ENCODE measurements around the gene SHISA8. TPM values are rescaled to one million over a fixed set of nuclear protein-coding genes. Genes with fewer than 3 reads are reported as not detected.

SHISA8 gene
- polyA plus RNA-seq, 1 experiment, result not detected

- peaks cover 4% of the 10 kb centered on the region; the same call in 1 of the 2 replicates for H3K9me3 ChIP-seq (ENCODE audit: control insufficient read depth, insufficient read depth, low read length)
- H3K27ac ChIP-seq (ENCODE audit: low read depth, low read length), result no peak overlapping the region
- peak overlapping the region; percentile 49 for H3K4me3 ChIP-seq (ENCODE audit: low read depth, low read length)
- ChIA-PET POLR2A (no interaction called here), CTCF (interaction anchor here (0.6 to 1.7 kb wide), 3 partner anchors 21 to 222 kb away, joined by 3 to 5 read pairs (median 5); no protein-coding TSS in a partner anchor)
- no peak for DNase-seq (ENCODE audit: low read depth, low spot score)
- peaks cover 27% of the 10 kb centered on the region for H3K27me3 ChIP-seq (ENCODE audit: control insufficient read depth, insufficient read depth, low read length)
- TF ChIP-seq CTCF (IDR thresholded peaks at IDR 0.05; ENCODE audit: low read depth, low read length), result no peak
These were observed 4.7 kb upstream of the SHISA8 start for GRCh38 chr22:41919357-41920224.

GRCh38 chr22:41917903-41918791 lies 3.3 kb upstream of the SHISA8 start:
- POLR2A ChIA-PET, result no interaction called here
- DNase-seq (ENCODE audit: low read depth, low spot score), result no peak
- CTCF ChIA-PET, result interaction anchor here (1.7 kb wide), 1 partner anchor 221 kb away, joined by 5 read pairs; no protein-coding TSS in a partner anchor

GRCh38 chr22:41917375-41917902 lies 2.6 kb upstream of the SHISA8 start:
- no peak for DNase-seq (ENCODE audit: low read depth, low spot score)
- CTCF ChIA-PET, result no interaction called here
- H3K9me3 ChIP-seq (ENCODE audit: control insufficient read depth, insufficient read depth, low read length), result peaks cover 4% of the 10 kb centered on the region; the same call in 1 of the 2 replicates
- TF ChIP-seq CTCF (IDR thresholded peaks at IDR 0.05; ENCODE audit: low read depth, low read length), result no peak
- no peak overlapping the region for H3K4me3 ChIP-seq (ENCODE audit: low read depth, low read length)
- no peak overlapping the region for H3K27ac ChIP-seq (ENCODE audit: low read depth, low read length)
- peaks cover 40% of the 10 kb centered on the region for H3K27me3 ChIP-seq (ENCODE audit: control insufficient read depth, insufficient read depth, low read length)
- POLR2A ChIA-PET, result interaction anchor here (0.6 kb wide), 2 partner anchors 74 to 212 kb away, joined by 3 read pairs; no protein-coding TSS in a partner anchor

More at GRCh38 chr22:41917903-41918791, 3.3 kb upstream of the SHISA8 start:
- H3K27ac ChIP-seq (ENCODE audit: low read depth, low read length), result no peak overlapping the region
- H3K27me3 ChIP-seq (ENCODE audit: control insufficient read depth, insufficient read depth, low read length), result peaks cover 33% of the 10 kb centered on the region
- TF ChIP-seq CTCF (IDR thresholded peaks at IDR 0.05; ENCODE audit: low read depth, low read length), result no peak
- H3K9me3 ChIP-seq (ENCODE audit: control insufficient read depth, insufficient read depth, low read length), result peaks cover 4% of the 10 kb centered on the region; the same call in 1 of the 2 replicates
- no peak overlapping the region for H3K4me3 ChIP-seq (ENCODE audit: low read depth, low read length)

GRCh38 chr22:41916745-41917358 lies 2.0 kb upstream of the SHISA8 start:
- no peak for TF ChIP-seq CTCF (IDR thresholded peaks at IDR 0.05; ENCODE audit: low read depth, low read length)
- POLR2A ChIA-PET, result interaction anchor here (0.6 to 1.0 kb wide), 3 partner anchors 74 to 212 kb away, joined by 3 to 5 read pairs (median 3); no protein-coding TSS in a partner anchor
- CTCF ChIA-PET, result no interaction called here
- Histone ChIP-seq H3K27ac (ENCODE audit: low read depth, low read length) (no peak overlapping the region), H3K27me3 (ENCODE audit: control insufficient read depth, insufficient read depth, low read length) (peaks cover 46% of the 10 kb centered on the region), H3K4me3 (ENCODE audit: low read depth, low read length) (no peak overlapping the region), H3K9me3 (ENCODE audit: control insufficient read depth, insufficient read depth, low read length) (peaks cover 4% of the 10 kb centered on the region; the same call in 1 of the 2 replicates)
- DNase-seq (ENCODE audit: low read depth, low spot score), result no peak
